Measurements from ENCODE around the gene COX5B.

DNA sequence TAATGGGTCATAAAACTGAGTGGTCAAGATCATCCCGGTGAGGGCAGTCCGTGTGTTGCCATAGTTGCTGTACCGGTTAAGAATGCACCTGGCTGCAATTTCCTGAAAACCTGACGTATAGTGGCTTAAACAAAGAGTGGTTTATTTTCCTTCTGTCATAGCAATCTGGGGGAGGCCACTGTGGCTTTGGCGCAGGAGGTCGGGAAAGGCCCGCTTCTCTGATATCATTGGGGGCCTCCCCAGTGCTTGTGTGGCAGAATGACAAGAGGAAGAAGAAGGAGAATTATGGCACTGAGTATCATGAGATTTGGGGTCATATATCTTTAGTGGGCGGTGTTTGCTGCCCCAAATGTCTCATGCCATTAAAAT, 28.0 kb downstream of the COX5B start:
- TF ChIP-seq, protein P1, sequence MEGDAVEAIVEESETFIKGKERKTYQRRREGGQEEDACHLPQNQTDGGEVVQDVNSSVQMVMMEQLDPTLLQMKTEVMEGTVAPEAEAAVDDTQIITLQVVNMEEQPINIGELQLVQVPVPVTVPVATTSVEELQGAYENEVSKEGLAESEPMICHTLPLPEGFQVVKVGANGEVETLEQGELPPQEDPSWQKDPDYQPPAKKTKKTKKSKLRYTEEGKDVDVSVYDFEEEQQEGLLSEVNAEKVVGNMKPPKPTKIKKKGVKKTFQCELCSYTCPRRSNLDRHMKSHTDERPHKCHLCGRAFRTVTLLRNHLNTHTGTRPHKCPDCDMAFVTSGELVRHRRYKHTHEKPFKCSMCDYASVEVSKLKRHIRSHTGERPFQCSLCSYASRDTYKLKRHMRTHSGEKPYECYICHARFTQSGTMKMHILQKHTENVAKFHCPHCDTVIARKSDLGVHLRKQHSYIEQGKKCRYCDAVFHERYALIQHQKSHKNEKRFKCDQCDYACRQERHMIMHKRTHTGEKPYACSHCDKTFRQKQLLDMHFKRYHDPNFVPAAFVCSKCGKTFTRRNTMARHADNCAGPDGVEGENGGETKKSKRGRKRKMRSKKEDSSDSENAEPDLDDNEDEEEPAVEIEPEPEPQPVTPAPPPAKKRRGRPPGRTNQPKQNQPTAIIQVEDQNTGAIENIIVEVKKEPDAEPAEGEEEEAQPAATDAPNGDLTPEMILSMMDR (IDR thresholded peaks at IDR 0.05), result no peak
- no peak for TF ChIP-seq POLR2A (IDR thresholded peaks at IDR 0.05)

All from right lobe of liver (tissue), 4 donors.